ACHN (cell line): ENCODE measurements around the gene YTHDF1.
"Not testable (repeated sequence)": the region's sequence is repeated elsewhere in the genome, so short reads cannot be mapped to it uniquely, and the experiment has no call there.

Source experiments
- DNase-seq: peaks from one replicate; pipeline ENCODE4 v3.0.0-alpha.2; 2015
- in situ Hi-C: cut with HindIII; loops from 2 replicates; pipeline ENCODE4 v1.10.0; 2017; ENCODE audit warnings: low sequenced_read_pairs, low pct_ligation_motif_present, low pct_unique_long_range_greater_than_20kb

YTHDF1 gene

GRCh38 chr20:63251350-63251749 is 35.4 kb upstream of the YTHDF1 start:
- in situ Hi-C loops: not testable (repeated sequence)
- DNase-seq: peak; percentile 20

GRCh38 chr20:63249891-63250290 is 34.0 kb upstream of the YTHDF1 start:
- no peak for DNase-seq
- in situ Hi-C loops: no loop called here

GRCh38 chr20:63248835-63249591 is 33.1 kb upstream of the YTHDF1 start:
- in situ Hi-C loops: no loop called here
- peak; percentile 85 for DNase-seq

- DNase-seq: no peak
Observed at GRCh38 chr20:63247671-63248228, 31.8 kb upstream of the YTHDF1 start.

GRCh38 chr20:63246490-63247288 is 30.8 kb upstream of the YTHDF1 start:
- DNase-seq: no peak
- in situ Hi-C loops: no loop called here

More at GRCh38 chr20:63247671-63248228, 31.8 kb upstream of the YTHDF1 start:
- in situ Hi-C loops: no loop called here

DNA sequence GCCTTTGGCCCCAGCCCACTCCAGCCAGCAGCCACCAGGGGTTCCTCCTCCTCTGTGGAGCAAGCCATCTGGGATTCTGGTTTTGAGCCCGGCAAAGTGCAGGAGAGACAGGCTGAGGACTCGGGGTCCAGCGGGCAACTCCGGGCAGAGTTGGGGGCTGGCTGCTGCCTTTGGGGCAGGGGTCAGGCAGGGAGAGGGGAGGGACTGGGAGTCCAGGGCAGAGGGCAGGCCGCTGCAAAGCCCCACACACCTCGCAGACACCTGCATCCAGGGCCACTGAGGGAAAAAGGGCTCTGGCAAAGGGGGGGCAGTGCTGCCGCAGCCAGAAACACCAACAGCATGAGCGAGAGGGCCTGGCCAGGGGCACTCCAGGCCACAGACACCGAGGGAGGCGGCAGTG is 28.5 kb upstream of the YTHDF1 start:
- in situ Hi-C loops: no loop called here
- DNase-seq: no peak

DNA sequence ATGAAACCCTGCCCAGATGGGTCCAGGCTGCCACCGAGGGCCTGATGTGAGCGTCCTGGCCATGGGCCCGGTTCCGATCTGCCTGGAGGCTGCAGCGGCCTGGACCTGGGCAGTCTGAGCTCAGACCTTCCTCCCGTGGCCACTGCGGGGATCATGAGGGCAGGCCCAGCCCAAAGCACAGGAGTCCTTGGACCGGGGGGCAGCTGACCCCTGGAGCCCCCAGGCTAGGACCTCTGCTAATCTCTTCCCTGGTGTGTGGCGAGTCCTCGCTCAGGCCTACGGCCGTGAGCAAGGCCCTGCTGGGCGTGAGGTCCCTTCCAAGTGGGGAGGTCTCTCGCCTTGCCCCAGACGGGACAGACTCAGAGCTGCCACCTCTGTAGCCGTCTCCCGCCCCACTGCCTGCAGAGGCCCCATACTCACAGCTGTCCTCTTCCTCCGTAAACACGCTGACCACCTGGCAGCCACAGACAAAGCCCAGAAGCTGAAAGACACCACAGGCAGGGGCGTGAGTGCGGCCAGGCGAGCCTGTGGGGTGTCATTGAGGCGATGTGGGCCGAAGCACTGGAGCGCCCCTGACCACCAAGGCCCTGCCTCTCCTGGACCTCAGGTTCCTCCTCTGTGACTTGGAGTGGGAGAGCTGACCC is 27.8 kb upstream of the YTHDF1 start:
- no peak for DNase-seq
- in situ Hi-C loops: no loop called here

DNA sequence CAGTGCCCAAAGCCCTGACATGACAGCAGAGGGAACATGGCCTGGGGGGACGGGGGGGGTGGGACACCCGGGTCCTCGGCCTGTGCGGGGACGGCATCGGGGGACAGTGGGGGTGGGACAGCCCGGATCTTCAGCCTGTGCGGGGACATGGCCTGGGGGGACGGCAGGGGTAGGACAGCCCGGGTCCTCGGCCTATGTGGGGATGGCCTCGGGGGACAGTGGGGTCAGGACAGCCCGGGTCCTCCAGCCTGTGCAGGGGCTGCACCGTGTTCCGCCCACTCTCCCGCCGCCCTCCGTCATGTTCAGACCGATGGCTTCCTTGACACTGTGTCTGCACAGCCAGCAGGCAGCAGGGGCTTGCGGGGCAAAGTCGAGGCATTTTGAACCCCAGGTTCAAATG is 26.8 kb upstream of the YTHDF1 start:
- in situ Hi-C loops: no loop called here
- DNase-seq: no peak

DNA sequence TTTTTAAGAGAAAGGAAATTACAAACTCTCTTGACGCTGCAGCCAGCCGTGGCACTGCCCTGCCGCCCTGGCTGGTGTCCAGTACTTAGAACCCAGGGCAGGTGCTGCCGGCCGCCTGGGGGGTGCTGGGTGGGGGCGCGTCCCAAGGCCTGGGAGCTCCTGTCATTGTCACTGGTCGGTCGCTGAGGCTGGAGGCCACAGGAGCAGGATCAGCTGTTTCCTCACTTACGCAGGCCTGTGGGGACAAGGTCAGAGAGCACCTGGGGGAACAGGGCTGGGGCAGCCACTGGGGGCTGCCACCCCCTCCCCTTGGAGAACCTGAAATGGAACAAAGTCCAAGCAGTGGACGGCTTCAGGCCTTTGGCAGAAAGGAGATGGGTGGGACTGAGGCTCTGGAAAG is 25.3 kb upstream of the YTHDF1 start:
- peak; percentile 8 for DNase-seq
- in situ Hi-C loops: no loop called here

- in situ Hi-C loops: no loop called here
Observed at GRCh38 chr20:63240004-63240403, 24.1 kb upstream of the YTHDF1 start.

GRCh38 chr20:63239431-63239830 is 23.5 kb upstream of the YTHDF1 start:
- no peak for DNase-seq
- in situ Hi-C loops: no loop called here

More at GRCh38 chr20:63240004-63240403, 24.1 kb upstream of the YTHDF1 start:
- DNase-seq: no peak

DNA sequence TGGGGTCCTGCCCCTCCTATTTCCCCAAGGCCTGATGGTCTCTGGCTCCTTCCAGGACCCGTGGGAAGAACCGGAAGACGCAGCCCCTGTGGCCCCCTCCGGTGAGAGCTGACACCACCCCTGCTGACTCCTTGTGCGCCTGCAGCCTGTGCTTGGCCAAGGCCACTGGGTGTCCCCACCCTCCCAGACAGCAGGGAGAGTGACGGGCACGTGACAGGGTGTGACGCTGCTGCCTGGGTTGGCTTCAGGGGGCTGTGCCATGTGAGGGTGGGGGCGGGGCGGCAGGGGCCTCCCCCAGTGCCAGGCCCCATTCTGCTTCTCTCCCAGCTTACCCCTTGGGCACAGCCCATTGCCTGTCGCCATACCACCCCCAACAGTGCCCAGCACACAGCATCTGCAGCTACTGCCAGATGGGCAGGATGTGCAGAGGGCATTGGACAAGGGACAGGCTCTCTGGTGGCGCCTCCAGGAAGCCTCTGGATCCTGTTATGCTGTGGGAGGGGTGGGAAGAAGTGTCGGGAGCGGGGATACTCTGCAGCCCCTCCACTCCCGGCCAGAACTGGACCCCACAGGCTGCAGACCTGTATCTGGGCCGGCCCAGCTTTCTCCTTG is 22.7 kb upstream of the YTHDF1 start:
- in situ Hi-C loops: no loop called here
- no peak for DNase-seq

- DNase-seq: no peak
- in situ Hi-C loops: no loop called here
Observed at GRCh38 chr20:63238031-63238430, 22.1 kb upstream of the YTHDF1 start.

DNA sequence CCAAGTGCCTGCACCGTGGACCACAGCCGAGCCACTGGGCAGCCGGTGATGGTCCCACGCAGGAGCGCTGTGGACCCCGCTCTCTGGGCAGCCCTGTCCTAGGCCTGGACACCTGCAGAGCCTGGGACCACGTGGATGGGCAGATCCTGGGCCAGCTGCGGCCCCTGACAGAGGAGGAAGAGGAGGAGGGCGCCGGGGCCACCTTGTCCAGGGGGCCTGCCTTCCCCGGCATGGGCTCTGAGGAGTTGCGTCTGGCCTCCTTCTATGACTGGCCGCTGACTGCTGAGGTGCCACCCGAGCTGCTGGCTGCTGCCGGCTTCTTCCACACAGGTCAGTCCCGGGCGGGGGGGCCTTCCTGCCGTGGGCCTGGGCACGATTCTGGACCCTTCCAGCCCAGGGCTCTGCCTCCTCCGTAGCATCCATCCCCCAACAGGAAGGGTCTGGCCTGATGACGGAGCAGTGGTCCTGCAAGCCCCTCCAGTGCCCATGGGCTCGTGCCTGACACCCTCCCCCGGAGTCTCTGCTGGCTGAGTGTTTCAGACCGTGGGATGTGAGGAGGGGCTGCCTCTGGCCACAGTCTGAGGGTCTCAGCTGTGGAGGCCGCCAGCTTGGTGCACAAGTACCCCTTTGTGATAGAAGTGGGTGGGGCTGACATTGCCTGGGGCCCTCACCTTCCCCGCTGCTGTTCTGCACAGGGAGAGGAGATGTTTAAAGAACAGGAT is 20.3 kb upstream of the YTHDF1 start:
- in situ Hi-C loops: no loop called here
- no peak for DNase-seq

- no peak for DNase-seq
- in situ Hi-C loops: no loop called here
Observed at GRCh38 chr20:63235399-63235983, 19.6 kb upstream of the YTHDF1 start, which contains the start of gene BIRC7. Gene BIRC7, plus strand, starts transcription at chr20:63235905. Its CDS starts 192 bp downstream, at chr20:63236097.

GRCh38 chr20:63234693-63235398 is 18.9 kb upstream of the YTHDF1 start:
- in situ Hi-C loops: no loop called here

GRCh38 chr20:63233924-63234323 is 18.0 kb upstream of the YTHDF1 start:
- in situ Hi-C loops: no loop called here
- no peak for DNase-seq

More at GRCh38 chr20:63234693-63235398, 18.9 kb upstream of the YTHDF1 start:
- no peak for DNase-seq
